H1 (cell line): ENCODE results near the gene ZBTB34. TPM values are rescaled to one million over a fixed set of nuclear protein-coding genes. Genes with fewer than 3 reads are reported as not detected.

Experiments
- CTCF ChIA-PET: fragments of 300-600 bp; sonication (Branson Sonifier 250); formaldehyde crosslinking; loops from one replicate; lab custom pipeline; 2021; ENCODE audit not compliant: partially characterized antibody; lab: Charles Lee
- POLR2A ChIA-PET: fragments of 300-600 bp; sonication (Branson Sonifier 250); formaldehyde crosslinking; loops from one replicate; lab custom pipeline; 2021; ENCODE audit warnings: inconsistent platforms; ENCODE audit not compliant: partially characterized antibody; lab: Charles Lee
- DNase-seq, 2 experiments: peaks; one replicate each; pipeline versions ENCODE4 v3.0.0 to v3.0.0-alpha.2; 2010 to 2022; ENCODE audit warnings: low spot score in 2 of 2, low read depth in 1 of 2, mixed read lengths in 1 of 2
- FAIRE-seq: peaks from 2 replicates; lab custom pipeline; 2011; peaks lifted over from hg19 to GRCh38; lab: Jason Lieb, UNC
- H2AFZ ChIP-seq: 2 replicates; pipeline ENCODE4 v1.8.1; 2012; ENCODE audit warnings: low read length, inconsistent platforms
- H2AK5ac ChIP-seq: 2 replicates; pipeline ENCODE4 v1.6.1; 2013; ENCODE audit warnings: low read depth, low read length
- H2BK120ac ChIP-seq: replicated peaks from 2 replicates; pipeline ENCODE3; 2013; ENCODE audit warnings: low read depth, low read length, inconsistent platforms
- H2BK12ac ChIP-seq: 2 replicates; pipeline ENCODE4 v1.6.1; 2013; ENCODE audit warnings: low read depth, low read length
- H2BK15ac ChIP-seq: 2 replicates; pipeline ENCODE4 v1.6.1; 2013; ENCODE audit warnings: low read length
- H2BK20ac ChIP-seq: 2 replicates; pipeline ENCODE4 v1.6.1; 2013; ENCODE audit warnings: low read length
- H2BK5ac ChIP-seq: 2 replicates; pipeline ENCODE4 v1.6.1; 2013; ENCODE audit warnings: low read depth, low read length
- H3K14ac ChIP-seq: 2 replicates; pipeline ENCODE4 v1.6.1; 2013; ENCODE audit warnings: inconsistent platforms; ENCODE audit not compliant: insufficient read length
- H3K18ac ChIP-seq: 2 replicates; pipeline ENCODE4 v1.6.1; 2013; ENCODE audit warnings: low read length; ENCODE audit errors: extremely low read depth
- H3K23ac ChIP-seq: 2 replicates; pipeline ENCODE4 v1.6.1; 2013; ENCODE audit warnings: inconsistent platforms; ENCODE audit not compliant: insufficient read length
- H3K23me2 ChIP-seq: 2 replicates; pipeline ENCODE4 v1.6.1; 2013; ENCODE audit warnings: low read depth, low read length
- H3K27ac ChIP-seq: 2 replicates; pipeline ENCODE4 v1.6.1; 2011; ENCODE audit warnings: low read depth, low read length, inconsistent platforms
- H3K27me3 ChIP-seq, 4 experiments: replicated peaks in 1 of 4; 1 replicate in 1 of 4; 2 replicates in 3 of 4; pipeline versions ENCODE4 v1.6.1 to v1.8.1; 2011 to 2013; ENCODE audit warnings: low read length in 3 of 4, mild to moderate bottlenecking in 3 of 4, inconsistent platforms in 2 of 4, mixed read lengths in 2 of 4, moderate library complexity in 1 of 4; ENCODE audit not compliant: control insufficient read depth in 3 of 4, insufficient read depth in 3 of 4; ENCODE audit errors: extremely low read depth in 1 of 4
- H3K36me3 ChIP-seq, 4 experiments: 2 replicates each; pipeline versions ENCODE4 v1.6.1 to v1.8.1; 2011 to 2013; ENCODE audit warnings: mild to moderate bottlenecking in 4 of 4, low read length in 3 of 4, moderate library complexity in 2 of 4, control low read depth in 1 of 4, inconsistent platforms in 1 of 4; ENCODE audit not compliant: insufficient read depth in 4 of 4, control insufficient read depth in 2 of 4
- H3K4ac ChIP-seq: replicated peaks from 2 replicates; pipeline ENCODE3; 2013; ENCODE audit warnings: low read length, low read depth, mixed read lengths, inconsistent platforms; ENCODE audit not compliant: insufficient read length
- H3K4me1 ChIP-seq, 4 experiments: replicated peaks in 1 of 4; 1 replicate in 1 of 4; 2 replicates in 3 of 4; pipeline versions ENCODE4 v1.6.1 to v1.8.1; 2011 to 2013; ENCODE audit warnings: low read length in 3 of 4, inconsistent platforms in 2 of 4, mixed read lengths in 1 of 4; ENCODE audit not compliant: insufficient read depth in 4 of 4, control insufficient read depth in 3 of 4
- H3K4me2 ChIP-seq, 2 experiments: 2 replicates each; pipeline versions ENCODE4 v1.6.1 to v1.8.1; 2011 to 2013; ENCODE audit warnings: low read depth in 2 of 2, low read length in 2 of 2, control low read depth in 1 of 2, inconsistent platforms in 1 of 2, mild to moderate bottlenecking in 1 of 2; ENCODE audit not compliant: insufficient read depth in 1 of 2
- H3K4me3 ChIP-seq, 4 experiments: fragments of 200-600, 300-600 bp in 1 of 4; sonication (generic), shearing (Covaris generic), sonication (Bioruptor Twin) in 1 of 4; 2 replicates each; pipeline versions ENCODE4 v1.5.1 to v1.8.1; 2011 to 2016; ENCODE audit warnings: low read length in 4 of 4, low read depth in 3 of 4, control low read depth in 2 of 4, inconsistent platforms in 2 of 4, mild to moderate bottlenecking in 2 of 4, mixed read lengths in 1 of 4, moderate library complexity in 1 of 4; ENCODE audit not compliant: insufficient read depth in 2 of 4; ENCODE audit errors: extremely low read depth in 1 of 4
- H3K56ac ChIP-seq: replicated peaks from 2 replicates; pipeline ENCODE3; 2013; ENCODE audit warnings: low read depth, mild to moderate bottlenecking, mixed read lengths, low read length, inconsistent platforms; ENCODE audit not compliant: insufficient read length
- H3K79me1 ChIP-seq: 2 replicates; pipeline ENCODE4 v1.6.1; 2013; ENCODE audit warnings: low read depth, low read length, control low read depth
- H3K79me2 ChIP-seq, 2 experiments: 2 replicates each; pipeline versions ENCODE4 v1.6.1 to v1.8.1; 2012 to 2013; ENCODE audit warnings: low read length in 2 of 2, mild to moderate bottlenecking in 2 of 2, inconsistent platforms in 1 of 2; ENCODE audit not compliant: insufficient read depth in 2 of 2, control insufficient read depth in 1 of 2
- H3K9ac ChIP-seq, 4 experiments: replicated peaks in 1 of 4; 1 replicate in 1 of 4; 2 replicates in 3 of 4; pipeline versions ENCODE4 v1.6.1 to v1.8.1; 2011 to 2013; ENCODE audit warnings: low read depth in 3 of 4, low read length in 3 of 4, control low read depth in 2 of 4, mild to moderate bottlenecking in 2 of 4, moderate library complexity in 2 of 4, inconsistent platforms in 1 of 4; ENCODE audit errors: extremely low read depth in 1 of 4
- H3K9me3 ChIP-seq, 2 experiments: 2 replicates each; pipeline versions ENCODE4 v1.6.1 to v1.8.1; 2012 to 2013; ENCODE audit warnings: mild to moderate bottlenecking in 2 of 2, moderate library complexity in 2 of 2, control low read depth in 1 of 2, inconsistent platforms in 1 of 2, low read depth in 1 of 2, low read length in 1 of 2, mixed read lengths in 1 of 2; ENCODE audit not compliant: insufficient read depth in 2 of 2
- H4K20me1 ChIP-seq, 2 experiments: replicated peaks in 1 of 2; 2 replicates each; pipeline versions ENCODE3 to v1.8.1; 2011 to 2013; ENCODE audit warnings: inconsistent platforms in 2 of 2, low read length in 2 of 2, mild to moderate bottlenecking in 1 of 2; ENCODE audit not compliant: insufficient read depth in 2 of 2, control insufficient read depth in 1 of 2
- H4K5ac ChIP-seq: 2 replicates; pipeline ENCODE4 v1.6.1; 2013; ENCODE audit warnings: low read length, low read depth, mixed read lengths, inconsistent platforms; ENCODE audit not compliant: insufficient read length
- H4K8ac ChIP-seq: 2 replicates; pipeline ENCODE4 v1.8.0; 2013; ENCODE audit warnings: mild to moderate bottlenecking, moderate library complexity, low read length, inconsistent platforms; ENCODE audit not compliant: insufficient read depth; ENCODE audit errors: extremely low read depth
- H4K91ac ChIP-seq: replicated peaks from 2 replicates; pipeline ENCODE3; 2013; ENCODE audit warnings: low read length, mixed read lengths, inconsistent platforms; ENCODE audit not compliant: insufficient read length
- BCL11A ChIP-seq, 2 experiments: IDR thresholded peaks; one replicate each; pipeline ENCODE4 v1.6.1; 2011; ENCODE audit warnings: low read depth in 2 of 2, low read length in 2 of 2, mild to moderate bottlenecking in 2 of 2
- FOSL1 ChIP-seq: IDR thresholded peaks from 2 replicates; pipeline ENCODE4 v1.6.1; 2011; ENCODE audit warnings: mild to moderate bottlenecking, low read depth, low read length, moderate library complexity; ENCODE audit not compliant: insufficient read depth
- JUND ChIP-seq: IDR thresholded peaks from 2 replicates; pipeline ENCODE4 v1.6.1; 2011; ENCODE audit warnings: mild to moderate bottlenecking, improper control_type of control experiment, low read length
- KDM4A ChIP-seq: IDR thresholded peaks from one replicate; pipeline ENCODE4 v1.7.1; 2012; ENCODE audit warnings: low read depth, mild to moderate bottlenecking, moderate library complexity, low read length, inconsistent platforms; ENCODE audit not compliant: severe bottlenecking
- NANOG ChIP-seq: IDR thresholded peaks from 2 replicates; pipeline ENCODE4 v1.6.1; 2011; ENCODE audit warnings: low read length, low read depth, mild to moderate bottlenecking, inconsistent platforms; ENCODE audit not compliant: insufficient read depth, poor library complexity, severe bottlenecking
- RBBP5 ChIP-seq: IDR thresholded peaks from 2 replicates; pipeline ENCODE4 v1.7.1; 2012; ENCODE audit warnings: low read depth, mild to moderate bottlenecking, inconsistent platforms, low read length, moderate library complexity, borderline replicate concordance
- SIN3A ChIP-seq, 2 experiments: IDR thresholded peaks in 1 of 2; conservative IDR thresholded peaks in 1 of 2; 2 replicates each; pipeline ENCODE4 v1.6.1; 2011 to 2012; ENCODE audit warnings: low read length in 2 of 2, improper control_type of control experiment in 1 of 2, low read depth in 1 of 2, mild to moderate bottlenecking in 1 of 2
- YY1 ChIP-seq: IDR thresholded peaks from 2 replicates; pipeline ENCODE4 v1.6.1; 2011; ENCODE audit warnings: low read depth, mild to moderate bottlenecking, low read length
- WGBS, 2 experiments: shearing (Covaris generic) in 1 of 2; methylation state at CpG; one replicate each; pipeline versions ENCODE4 v1.1.6 to v1.1.7; 2013 to 2015; ENCODE audit warnings: low lambda C conversion rate in 2 of 2, mixed read lengths in 2 of 2, inconsistent platforms in 1 of 2, low coverage in 1 of 2, missing lambda C conversion rate in 1 of 2; ENCODE audit not compliant: insufficient replicate concordance in 2 of 2, insufficient coverage in 1 of 2, insufficient read length in 1 of 2; ENCODE audit errors: extremely low coverage in 1 of 2, missing lambda C conversion rate in 1 of 2; 5-methylcytosine and 5-hydroxymethylcytosine counted together
- polyA plus RNA-seq, 7 experiments: library from polyadenylated mRNA; depleted of rRNA in 3 of 7; stranded (reverse) in 5 of 7; unstranded in 2 of 7; fragments of >200 nt in 5 of 7; fragments of 200-250 nt in 2 of 7; gene quantifications; 1 replicate in 5 of 7; 2 replicates in 1 of 7; 4 replicates in 1 of 7; pipeline versions ENCODE4 v1.2.1 to v1.2.3, GENCODE V29; 2011 to 2013; ENCODE audit warnings: missing spikeins in 2 of 7, mixed read lengths in 2 of 7
- total RNA-seq: library from RNA; stranded (reverse); fragmentation: NEBNext Ultra II Directional; extraction: Animal tissue kit (Norgen Biotek cat#: 25700); gene quantifications from 2 replicates; pipeline ENCODE4 v1.2.1, GENCODE V29; 2021

Gene ZBTB34
- total and polyA plus RNA-seq, 2 of the 8 experiments (the other 6 are each of a cell fraction or from before 2014, with no cell fraction given) = 8.2 to 15.9 TPM

DNA sequence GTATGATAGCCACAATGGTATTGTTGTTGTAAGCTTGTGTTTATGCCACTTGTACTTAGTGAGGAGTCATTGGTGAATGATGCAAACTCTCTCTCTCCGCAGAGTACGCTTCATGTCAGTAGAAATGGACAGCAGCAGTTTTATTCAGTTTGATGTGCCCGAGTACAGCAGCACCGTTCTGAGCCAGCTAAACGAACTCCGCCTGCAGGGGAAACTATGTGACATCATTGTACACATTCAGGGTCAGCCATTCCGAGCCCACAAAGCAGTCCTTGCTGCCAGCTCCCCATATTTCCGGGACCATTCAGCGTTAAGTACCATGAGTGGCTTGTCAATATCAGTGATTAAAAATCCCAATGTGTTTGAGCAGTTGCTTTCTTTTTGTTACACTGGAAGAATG is 18.8 kb downstream of the ZBTB34 start:
- H2AK5ac ChIP-seq = no peak overlapping the region
- no peaks in the 10 kb centered on the region for H3K23me2 ChIP-seq
- H3K4me2 ChIP-seq = no peak overlapping the region
- H3K23ac ChIP-seq = no peak overlapping the region
- no peak for FAIRE-seq
- 0 out of 7 replicates have a peak, but pooled peaks cover 0 to 2% (median 0%) of the 10 kb centered on the region in 4 experiments for H3K4me1 ChIP-seq
- H3K14ac ChIP-seq = no peak overlapping the region
- ChIA-PET POLR2A (interaction anchor here (0.6 to 1.2 kb wide), 2 partner anchors 14 to 64 kb away, joined by 3 read pairs; no protein-coding TSS in a partner anchor), CTCF (interaction anchor here (0.8 to 1.3 kb wide), 2 partner anchors 10 to 13 kb away, joined by 3 to 4 read pairs; no protein-coding TSS in a partner anchor)
- peaks cover 4% of the 10 kb centered on the region for H3K79me1 ChIP-seq
- H3K27me3 ChIP-seq = no peaks in the 10 kb centered on the region
- no peak overlapping the region for H4K91ac ChIP-seq
- no peak overlapping the region for H4K5ac ChIP-seq
- H3K9ac ChIP-seq = no peak overlapping the region
- no peaks in the 10 kb centered on the region for H3K9me3 ChIP-seq
- H3K4me3 ChIP-seq = no peak overlapping the region
- no peak overlapping the region for H4K8ac ChIP-seq
- peaks cover 2 to 11% of the 10 kb centered on the region in 2 experiments for H4K20me1 ChIP-seq
- H3K36me3 ChIP-seq = peaks cover 4 to 24% (median 15%) of the 10 kb centered on the region in 4 experiments; a peak in 5 of 8 replicates
- peaks cover 0 to 26% of the 10 kb centered on the region in 2 experiments; a peak in 2 of 4 replicates for H3K79me2 ChIP-seq
- H3K4ac ChIP-seq = no peak overlapping the region
- H3K27ac ChIP-seq = no peak overlapping the region
- WGBS, 2 experiments = 92% methylated on average over 9 of the region's 9 CpGs; no CpG with 5 or more reads in 1 of the 2 experiments
- H3K56ac ChIP-seq = no peak overlapping the region
- H2BK5ac ChIP-seq = no peak overlapping the region
- no peak for TF ChIP-seq SIN3A (conservative IDR thresholded peaks at IDR 0.05 in 1 of 2, IDR thresholded peaks at IDR 0.05 in 1 of 2; ENCODE audit: low read depth in 1 of 2, low read length in 2 of 2)
- TF ChIP-seq RBBP5 = no peak
- TF ChIP-seq JUND = no peak
- TF ChIP-seq KDM4A = no peak
- no peak for TF ChIP-seq YY1
- no peak for TF ChIP-seq NANOG
- TF ChIP-seq BCL11A (IDR thresholded peaks at IDR 0.05; ENCODE audit: low read depth in 2 of 2, low read length in 2 of 2) = no peak
- TF ChIP-seq FOSL1 = no peak
- no peak overlapping the region for H3K18ac ChIP-seq
- DNase-seq = no peak
- H2BK120ac ChIP-seq = no peak overlapping the region
- H2BK20ac ChIP-seq = no peak overlapping the region
- no peak overlapping the region for H2BK15ac ChIP-seq
- no peak overlapping the region for H2AFZ ChIP-seq
- no peak overlapping the region for H2BK12ac ChIP-seq
